GM19452 (cell line): ENCODE data around the gene GPR152.

Experiments
- ATAC-seq: cut with Tn5 transposase; IDR thresholded peaks from one replicate; pipeline ENCODE4 v1.9.1; 2021; ENCODE audit not compliant: unreplicated experiment

The GPR152 gene, protein sequence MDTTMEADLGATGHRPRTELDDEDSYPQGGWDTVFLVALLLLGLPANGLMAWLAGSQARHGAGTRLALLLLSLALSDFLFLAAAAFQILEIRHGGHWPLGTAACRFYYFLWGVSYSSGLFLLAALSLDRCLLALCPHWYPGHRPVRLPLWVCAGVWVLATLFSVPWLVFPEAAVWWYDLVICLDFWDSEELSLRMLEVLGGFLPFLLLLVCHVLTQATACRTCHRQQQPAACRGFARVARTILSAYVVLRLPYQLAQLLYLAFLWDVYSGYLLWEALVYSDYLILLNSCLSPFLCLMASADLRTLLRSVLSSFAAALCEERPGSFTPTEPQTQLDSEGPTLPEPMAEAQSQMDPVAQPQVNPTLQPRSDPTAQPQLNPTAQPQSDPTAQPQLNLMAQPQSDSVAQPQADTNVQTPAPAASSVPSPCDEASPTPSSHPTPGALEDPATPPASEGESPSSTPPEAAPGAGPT

DNA sequence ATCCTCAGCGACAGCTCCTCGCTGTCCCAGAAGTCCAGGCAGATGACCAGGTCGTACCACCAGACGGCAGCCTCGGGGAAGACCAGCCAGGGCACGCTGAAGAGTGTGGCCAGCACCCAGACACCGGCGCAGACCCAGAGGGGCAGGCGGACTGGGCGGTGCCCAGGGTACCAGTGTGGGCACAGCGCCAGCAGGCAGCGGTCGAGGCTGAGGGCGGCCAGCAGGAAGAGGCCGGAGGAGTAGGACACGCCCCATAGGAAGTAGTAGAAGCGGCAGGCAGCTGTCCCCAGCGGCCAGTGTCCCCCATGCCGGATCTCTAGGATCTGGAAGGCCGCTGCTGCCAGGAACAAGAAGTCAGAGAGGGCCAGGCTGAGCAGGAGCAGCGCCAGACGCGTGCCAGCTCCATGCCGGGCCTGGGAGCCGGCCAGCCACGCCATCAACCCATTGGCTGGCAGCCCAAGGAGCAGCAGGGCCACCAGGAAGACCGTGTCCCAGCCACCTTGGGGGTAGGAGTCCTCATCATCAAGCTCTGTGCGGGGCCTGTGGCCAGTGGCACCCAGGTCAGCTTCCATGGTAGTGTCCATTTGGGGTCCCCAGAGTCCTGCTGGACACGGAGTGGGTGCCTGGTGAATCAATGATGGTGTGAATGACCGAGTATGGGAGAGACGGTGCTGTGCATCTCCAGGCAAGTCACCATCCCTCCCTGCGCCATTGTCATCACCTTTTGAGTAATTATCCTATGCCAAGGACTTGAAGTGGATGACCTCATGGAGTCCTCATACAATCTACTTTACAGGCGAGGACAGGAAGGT, at the start of gene GPR152:
Gene GPR152, minus strand, starts transcription at position 589 of the 812 bp plus-strand sequence. Its CDS starts 5 bp downstream, at position 584.
- no peak for ATAC-seq

DNA sequence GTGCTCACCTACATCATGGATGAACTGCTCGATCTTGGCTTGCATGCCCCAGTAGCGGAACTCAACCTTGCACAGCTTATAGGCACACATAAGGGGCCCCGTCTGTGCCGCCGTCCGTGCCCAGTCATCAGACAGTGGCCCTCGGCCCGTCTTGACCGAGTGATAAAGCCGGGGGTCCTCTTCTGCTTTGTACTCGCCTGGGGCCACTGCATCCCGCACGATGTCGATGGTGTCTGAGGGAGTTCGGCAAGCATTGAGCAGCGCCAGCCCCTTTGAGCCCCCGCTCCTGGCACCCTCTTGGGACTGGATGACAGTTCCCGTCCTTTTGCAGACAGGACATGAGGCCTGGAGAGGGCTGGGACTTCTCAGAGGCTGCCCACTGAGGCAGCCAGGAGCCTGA, 49.3 kb upstream of the GPR152 start:
- ATAC-seq, result no peak

DNA sequence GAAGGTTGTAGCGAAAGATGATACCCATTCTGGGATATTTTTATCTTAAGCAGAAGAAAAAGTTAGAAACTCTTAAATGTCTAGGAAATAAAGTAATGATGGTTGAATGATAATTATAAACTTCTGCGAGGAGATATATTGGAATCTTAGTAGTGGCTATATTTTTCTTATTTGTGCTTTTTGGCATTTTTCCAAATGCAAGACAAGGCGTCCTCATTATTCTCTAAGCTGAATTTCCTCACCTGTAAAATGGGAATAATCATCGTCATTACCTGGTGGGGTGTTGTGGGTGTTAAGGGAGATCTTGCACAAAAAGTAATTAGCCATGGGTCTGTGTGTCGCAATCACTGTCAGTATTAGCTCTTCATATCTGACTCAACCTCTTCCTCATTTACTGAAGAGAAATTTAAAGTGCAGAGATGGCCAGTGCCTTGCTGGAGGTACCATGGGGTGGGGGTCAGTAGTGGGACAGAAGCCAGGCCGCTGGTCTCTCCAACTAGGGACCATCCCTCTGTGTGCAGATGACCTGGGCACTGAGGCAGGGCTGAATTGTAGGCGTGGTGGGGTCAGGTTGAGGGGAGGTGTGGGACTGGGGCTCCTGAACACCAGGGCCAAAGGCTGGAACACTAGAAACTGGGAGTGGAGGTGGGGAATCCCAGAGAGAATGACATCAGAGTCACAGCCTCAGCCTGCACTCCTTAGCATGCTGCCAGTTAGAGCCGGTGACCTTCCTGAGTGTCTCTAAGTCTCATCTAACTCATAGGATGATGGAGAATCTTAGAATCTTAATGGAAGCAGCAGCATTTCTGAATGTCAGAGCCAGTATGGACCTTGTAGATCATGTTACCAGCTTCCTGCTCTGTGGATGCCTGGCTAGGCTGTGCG, 48.5 kb upstream of the GPR152 start:
- ATAC-seq, result no peak

DNA sequence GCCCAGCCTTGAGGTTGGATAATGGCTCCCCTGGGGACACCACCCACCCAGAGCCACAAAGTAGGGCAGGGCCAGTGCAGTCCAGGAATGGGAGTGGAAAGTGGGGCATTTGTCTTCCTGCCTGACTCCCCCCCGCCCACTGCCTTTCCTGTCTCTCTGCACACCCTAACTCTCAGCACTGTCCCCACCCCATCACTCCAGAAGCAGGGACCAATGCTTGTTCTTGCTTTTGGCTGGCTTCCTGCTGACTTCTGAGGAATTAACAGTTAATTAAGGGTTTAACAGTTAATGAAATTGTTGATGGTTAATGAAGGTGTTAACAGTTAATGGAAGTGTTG, 47.9 kb upstream of the GPR152 start:
- ATAC-seq, result no peak

DNA sequence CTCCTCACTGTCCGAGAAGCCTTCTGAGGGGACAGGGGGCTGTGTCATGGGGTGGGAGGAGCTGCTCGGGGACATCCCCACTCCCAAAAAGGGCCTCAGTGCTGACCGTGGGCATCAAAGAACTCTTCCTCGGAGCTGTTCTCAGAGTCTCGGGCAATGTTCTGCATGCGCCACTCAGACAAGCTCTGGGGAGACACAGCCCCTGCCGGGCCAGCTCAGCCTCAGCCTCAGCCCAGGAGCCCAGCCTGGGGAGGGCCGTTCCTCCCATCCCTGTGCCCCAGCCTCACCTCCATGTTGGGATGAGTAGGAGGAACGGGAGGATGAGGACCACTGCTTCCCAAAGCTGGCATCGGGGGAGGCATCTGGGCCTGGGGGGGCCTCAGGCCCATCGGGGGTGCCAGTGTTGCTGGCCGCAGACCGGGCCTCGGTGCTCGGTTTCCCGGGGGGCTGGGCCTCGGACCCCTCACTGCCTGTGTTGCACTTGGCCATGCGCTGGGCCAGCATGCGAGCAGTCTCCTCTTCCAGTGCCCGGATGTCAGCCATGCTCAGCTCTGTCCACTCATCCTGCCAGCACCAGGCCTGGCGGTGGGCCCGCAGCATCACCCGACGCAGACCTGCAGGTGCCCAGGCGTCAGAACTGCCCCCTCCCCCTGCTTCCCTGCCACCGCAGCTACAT, 47.4 kb upstream of the GPR152 start:
- no peak for ATAC-seq

DNA sequence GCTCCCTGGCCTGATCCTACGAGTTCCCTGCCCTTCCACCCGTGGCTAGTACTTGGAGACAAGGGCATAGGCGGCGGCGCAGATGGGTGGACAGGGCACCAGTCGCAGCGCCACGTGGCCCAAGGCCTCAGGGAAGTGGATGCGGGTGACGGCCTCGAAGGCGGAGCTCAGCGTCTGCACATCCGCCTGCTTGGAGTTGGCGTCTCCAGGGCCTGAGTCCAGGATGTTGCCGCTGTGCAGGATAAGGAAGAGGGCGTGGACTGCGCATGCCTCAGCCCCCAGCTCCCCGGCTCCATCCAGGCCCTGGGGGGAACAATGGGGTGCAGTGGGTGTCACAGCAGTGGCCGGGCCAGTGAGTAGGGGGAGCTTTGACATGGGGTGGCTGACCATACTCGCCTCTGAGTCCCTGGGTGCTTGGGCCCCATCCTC, 46.0 kb upstream of the GPR152 start:
- no peak for ATAC-seq

DNA sequence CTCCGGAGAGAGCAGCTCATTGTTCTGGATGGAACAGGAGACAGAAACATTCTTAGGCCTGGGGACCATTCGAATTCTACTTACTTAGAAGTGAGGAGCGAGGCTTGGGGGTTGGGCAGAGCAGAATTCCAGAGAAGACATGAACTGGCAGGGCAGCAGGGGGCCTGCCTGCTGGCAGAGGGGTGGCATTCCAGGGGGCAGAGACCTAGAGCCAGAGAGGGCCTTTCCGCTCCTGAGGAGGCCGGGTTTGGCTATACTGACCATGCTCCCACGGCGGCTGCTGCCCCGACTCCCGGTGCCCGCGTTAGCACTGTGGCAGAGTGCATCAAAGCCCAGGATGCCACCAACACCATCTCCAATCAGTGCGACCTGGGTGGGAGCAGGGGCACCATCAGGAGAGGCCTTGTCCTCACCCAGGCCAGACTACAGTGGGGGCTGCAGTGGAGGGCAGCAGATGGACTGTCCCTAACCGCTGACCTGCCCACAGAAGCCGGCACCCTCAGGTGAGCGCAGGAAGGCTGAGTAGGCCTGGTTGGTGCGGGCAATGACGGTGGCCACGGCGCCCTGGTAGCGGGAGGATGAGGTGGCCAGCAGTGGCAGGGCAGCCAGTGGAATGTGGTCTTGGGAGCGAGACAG, 45.2 kb upstream of the GPR152 start:
- no peak for ATAC-seq

DNA sequence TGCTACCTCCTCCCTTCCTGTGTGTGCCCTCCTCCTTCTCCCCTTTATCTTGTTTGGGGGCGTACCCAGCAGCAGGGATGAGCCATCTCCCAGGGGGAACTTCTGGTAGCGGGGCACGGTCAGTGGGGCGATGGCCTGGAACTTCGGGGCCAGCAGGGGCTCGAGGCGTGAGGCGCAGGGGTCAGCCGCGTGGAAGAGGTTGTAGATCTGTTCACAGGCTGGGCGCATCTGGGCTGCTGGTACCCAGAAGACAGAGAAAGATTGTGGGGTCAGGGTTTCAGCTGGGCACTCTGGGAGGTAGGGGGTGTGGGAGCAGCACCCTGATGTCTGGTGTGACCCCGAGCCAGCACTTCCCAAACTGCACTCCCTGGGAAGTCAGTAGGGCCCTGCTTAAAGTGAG, 43.6 kb upstream of the GPR152 start:
- ATAC-seq, result no peak

DNA sequence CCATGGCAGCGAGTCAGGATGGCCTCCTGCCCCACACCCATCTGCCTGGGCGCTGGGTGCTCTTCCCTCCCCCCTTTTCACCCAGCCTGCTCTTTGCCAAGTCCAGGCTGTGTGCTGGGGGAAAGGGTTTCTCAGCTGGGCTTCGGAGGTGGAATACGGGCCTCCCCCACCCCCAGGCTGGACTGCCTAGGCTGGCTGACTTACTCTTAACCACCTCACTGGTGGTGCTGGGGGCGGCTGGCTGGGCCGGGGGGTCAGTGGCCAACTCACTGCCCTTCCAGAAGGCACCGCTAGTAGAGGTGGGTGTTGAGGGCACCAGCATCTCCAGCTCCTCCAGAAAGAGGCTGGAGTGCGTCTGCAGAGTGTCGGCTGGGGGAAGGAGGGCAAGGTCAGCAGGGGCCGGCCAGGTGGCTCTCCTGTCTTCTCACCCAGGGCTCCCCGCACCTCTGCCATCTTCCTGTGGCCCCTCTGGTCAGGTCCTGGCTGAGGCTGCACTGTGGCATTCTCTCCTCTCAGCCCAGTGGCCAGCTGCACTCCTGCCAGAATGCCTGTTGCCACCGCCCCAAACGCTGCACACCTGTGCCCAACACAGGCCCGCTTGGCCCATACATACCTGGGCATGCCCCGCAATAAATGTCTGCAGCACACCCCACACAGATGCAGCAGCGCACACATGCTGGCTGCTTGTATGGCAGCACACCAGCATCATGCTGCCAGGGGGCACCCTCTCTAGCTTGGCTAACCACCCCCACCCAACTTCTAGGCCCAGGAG, 42.9 kb upstream of the GPR152 start:
- no peak for ATAC-seq

DNA sequence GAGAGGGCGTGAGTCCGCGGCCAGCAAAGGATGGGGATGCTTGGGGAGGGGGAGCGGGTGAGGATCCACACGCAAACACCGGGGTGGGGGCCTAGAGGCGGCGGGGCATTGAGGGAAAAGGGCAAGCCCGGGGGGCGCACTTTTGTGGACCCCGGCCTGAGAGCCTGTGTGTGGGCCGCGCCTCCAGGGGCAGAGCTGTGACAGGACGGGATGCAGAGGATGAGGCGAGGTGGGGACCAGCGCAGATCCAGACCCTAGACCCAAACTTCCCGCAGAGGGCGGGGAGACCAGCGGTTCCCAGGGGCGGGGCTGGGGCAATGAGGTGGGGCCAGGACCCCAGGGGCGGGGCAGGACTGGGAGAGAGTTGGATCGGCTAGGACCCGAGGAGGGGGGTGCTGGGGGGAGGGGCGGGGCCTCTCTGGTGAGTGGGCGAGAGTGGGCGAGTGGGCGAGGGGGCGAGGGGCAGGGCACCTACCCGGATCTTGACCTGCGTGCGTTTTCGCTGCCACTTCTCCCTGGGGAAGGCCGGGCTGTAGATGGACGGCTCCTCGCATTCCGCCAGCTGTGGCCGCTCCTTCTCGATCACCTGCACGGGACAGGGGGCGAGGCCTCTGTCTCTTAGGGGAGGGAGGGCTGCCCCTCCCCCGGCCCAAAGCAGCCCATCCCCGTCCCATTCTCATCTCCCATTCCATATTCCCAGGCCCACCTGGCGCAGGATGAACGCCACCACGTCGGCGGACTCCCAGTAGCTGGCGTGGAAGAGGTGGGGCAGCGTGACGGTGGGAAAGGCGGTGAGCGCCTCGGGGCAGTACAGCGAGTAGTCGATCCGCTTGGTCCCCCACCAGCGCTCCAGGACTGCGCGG, 42.1 kb upstream of the GPR152 start:
- no peak for ATAC-seq

DNA sequence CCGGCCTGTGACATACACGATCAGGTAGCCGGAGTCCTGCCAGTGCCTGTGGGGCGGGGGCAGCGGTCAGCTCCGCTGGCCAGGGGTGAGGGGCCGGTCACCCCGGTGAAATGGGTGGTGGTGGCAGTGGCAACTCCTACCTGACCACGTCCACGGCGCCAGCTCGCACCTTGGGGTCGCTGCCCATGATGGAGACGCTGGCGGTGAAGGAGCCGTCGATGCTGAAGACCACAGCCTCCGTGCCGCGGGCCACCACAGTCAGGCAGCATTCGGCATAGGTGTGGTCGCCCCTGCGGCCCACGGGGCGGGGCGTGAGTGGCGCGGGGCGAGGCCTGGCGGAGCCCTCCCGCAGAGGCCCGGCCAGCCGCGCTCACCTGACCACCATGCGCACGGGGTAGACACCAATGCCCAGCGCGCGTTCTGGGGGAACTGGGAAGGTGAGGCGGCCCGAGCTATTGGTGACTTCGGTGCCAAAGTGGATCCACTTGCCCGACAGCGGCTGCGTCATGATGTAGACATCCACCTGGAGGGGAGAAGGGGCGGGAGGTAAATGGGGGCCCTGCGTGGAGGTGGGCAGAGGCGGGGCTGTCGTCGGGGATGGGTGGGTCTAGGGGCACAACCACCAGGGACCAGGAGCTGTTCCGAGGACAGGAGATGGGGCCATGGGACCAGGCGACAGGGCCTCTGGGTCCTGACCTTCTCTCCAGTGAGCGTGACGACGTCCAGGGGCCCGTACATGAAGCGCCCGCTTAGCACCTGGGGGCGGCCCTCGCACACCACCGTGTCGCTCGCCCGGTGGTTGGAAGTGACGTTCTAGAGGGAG, 41.2 kb upstream of the GPR152 start:
- ATAC-seq, result no peak

DNA sequence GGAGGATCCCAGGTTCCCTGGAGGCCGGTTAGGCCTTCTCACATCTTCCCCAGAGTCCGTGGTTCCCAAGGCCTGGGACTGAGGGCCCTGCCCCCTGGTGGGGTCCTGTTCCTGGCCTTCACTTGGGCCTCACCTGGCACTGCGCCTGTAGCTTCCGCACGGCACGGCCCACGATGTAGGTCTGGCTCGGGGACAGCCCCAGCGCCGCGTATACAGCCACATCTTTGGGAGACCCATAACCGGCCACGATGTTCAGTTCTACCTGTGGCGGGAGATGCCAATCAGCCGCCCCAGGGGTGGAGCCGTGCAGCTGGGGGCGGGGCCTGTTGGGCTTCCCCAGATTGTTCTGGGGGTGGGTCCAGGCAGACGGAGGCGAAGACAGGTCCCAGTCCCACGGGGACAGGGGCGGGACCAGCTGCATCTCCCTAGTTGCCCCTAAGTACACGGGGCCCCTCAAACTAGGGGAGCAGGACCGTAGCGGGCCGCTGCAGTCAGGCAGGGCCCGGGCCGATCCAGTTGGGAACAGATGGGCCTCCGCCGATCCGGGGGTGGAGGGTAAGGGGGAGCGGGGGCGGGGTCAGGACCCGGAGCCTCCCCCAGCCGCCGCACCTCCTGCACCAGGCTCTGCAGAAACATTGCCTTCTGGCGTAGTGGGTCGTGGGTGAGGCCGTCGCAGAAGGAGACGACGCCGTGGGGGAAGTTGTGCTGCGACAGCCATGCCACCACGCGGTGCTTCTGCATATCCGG, 40.4 kb upstream of the GPR152 start:
- ATAC-seq, result no peak

DNA sequence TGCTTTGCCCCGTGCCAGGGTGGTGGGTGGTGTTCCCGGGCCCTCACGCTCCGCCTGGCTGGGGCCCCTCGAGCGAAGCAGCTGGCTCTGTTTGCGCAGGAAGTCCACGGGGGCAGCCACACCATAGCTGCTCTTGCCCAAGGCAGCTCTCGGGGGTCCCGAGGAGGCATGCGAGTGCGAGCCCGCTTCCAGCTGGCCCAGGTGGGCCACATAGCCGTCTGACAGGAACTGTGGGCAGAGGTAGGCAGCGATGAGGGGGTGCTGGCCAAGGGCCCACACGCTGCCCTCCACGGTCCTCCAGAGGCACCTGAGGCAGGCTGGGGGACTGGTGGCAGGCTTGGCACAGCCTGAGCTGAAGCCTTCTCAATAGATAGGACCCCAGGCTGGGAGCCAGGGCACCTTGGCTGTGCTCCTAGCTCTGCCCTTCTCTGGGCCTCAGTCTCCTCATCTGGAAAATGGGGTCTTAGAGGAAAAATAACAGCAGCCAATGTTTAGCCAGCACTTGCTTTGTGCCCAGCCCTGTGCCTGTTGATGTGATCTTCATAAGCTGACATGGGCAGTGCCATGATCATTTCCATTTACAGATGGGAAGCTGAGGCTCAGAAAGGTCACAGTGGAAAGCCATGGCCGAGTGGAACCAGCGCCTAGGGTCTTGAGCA, 39.7 kb upstream of the GPR152 start:
- ATAC-seq, result no peak

DNA sequence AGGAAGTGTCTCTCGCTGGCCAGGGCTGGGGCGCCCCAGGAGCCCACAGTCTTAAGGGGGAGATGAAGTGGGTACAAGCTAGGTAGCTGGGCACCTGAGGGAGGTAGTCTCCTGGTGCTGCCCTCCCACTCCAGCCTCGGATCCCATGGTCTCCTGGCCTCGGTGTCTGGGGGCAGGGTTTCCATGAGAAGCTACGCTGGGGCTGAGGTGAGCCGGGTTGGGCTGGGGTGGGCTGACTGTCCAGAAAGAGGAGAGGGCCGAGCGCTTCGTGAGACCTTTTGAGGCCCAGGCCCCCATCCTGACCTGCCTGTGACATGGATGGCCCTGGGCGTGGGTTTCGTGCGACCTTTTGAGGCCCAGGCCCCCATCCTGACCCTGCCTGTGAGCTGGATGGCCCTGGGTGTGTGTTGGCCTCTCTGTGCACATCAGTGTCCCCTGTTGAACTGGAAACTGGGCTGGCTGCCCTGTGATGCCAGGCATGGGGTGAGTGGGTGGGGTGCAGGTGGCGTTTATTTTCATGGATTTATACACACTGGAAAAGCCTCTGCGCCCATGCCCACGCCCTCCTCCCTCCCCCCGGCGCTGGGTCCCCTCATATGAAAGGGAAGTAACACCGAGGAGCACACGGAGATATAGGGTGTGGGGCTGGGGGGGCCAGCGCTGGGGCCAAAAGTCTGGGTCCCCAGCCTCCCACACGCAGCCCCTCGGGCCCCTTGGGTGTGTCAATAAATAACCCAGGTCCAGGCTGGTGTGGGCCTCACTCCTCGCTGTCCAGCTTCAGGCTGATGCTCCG, 38.9 kb upstream of the GPR152 start:
- no peak for ATAC-seq

DNA sequence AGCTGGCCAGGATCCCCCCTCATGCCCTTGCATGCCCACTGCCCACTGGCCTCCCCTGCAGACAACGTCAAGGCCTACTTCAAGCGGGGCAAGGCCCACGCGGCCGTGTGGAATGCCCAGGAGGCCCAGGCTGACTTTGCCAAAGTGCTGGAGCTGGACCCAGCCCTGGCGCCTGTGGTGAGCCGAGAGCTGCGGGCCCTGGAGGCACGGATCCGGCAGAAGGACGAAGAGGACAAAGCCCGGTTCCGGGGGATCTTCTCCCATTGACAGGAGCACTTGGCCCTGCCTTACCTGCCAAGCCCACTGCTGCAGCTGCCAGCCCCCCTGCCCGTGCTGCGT, 38.2 kb upstream of the GPR152 start:
- ATAC-seq, result no peak
